Stimulated activated CD4-positive, alpha-beta T cell treated with anti-CD3 and anti-CD28 coated beads, Interleukin-4, amount 100 ng/mL, for 48 hours (primary cell): ENCODE measurements around the gene GOPC.

Experiments
- DNase-seq, 2 donors: peaks; one replicate each; pipeline ENCODE4 v3.0.0-alpha.2; 2020; ENCODE audit warnings: low read depth in 2 of 2

Gene GOPC

DNA sequence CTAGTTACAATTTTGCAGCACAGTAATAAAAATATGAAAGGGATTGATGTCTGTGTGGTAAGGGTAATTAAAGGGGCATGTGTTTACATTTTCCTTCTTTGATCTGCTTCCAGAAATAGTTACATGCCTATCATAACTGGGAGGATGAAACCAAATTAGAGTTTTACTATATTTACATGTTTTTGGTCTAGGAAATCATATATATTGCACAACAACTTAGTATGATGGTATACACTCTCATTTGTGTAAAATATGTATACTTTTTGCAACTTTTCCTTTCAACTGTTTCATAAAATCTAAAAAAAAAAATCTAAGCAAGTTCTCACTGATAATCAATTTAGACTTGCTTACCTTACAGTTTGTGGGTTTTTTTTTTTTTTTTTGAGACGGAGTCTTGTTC, 87.7 kb downstream of the GOPC start:
- DNase-seq, result no peak

- no peak for DNase-seq
Measured at GRCh38 chr6:117513778-117514365, 88.4 kb downstream of the GOPC start.

GRCh38 chr6:117512987-117513573, 89.2 kb downstream of the GOPC start:
- no peak for DNase-seq

- DNase-seq, result no peak
Measured at GRCh38 chr6:117512056-117512828, 90.1 kb downstream of the GOPC start.
